K562 (cell line): ENCODE results near the gene AIRE. TPM values are rescaled to one million over a fixed set of nuclear protein-coding genes. Genes with fewer than 3 reads are reported as not detected.

Source experiments
- ATAC-seq: fragments of 200-7000 bp; cut with Tn5 transposase; 3 replicates; pipeline ENCODE4 v1.9.1; 2020; ENCODE audit warnings: moderate library complexity
- BruUV-seq: library from RNA; stranded (reverse); fragments of 400-500 nt; replicated peaks from 2 replicates; lab custom pipeline; 2021; lab: Mats Ljungman, UMichigan
- CTCF ChIA-PET: fragments of 300-600 bp; formaldehyde crosslinking; extraction: SDS; loops from one replicate; lab custom pipeline; 2021; ENCODE audit warnings: low intra/inter-chr PET ratio; lab: Yijun Ruan, JAX
- POLR2A ChIA-PET: fragments of 300-600, 350-650 bp; sonication (Branson Sonifier 250); formaldehyde crosslinking; extraction: SDS; loops from one replicate; lab custom pipeline; 2021; ENCODE audit warnings: antibody characterized with exemption, inconsistent platforms; lab: Yijun Ruan, JAX
- DNase-seq, 4 experiments: peaks; one replicate each; pipeline versions ENCODE4 v3.0.0 to v3.0.0-alpha.2; 2011 to 2018; ENCODE audit warnings: low spot score in 3 of 4, mixed read lengths in 3 of 4; ENCODE audit errors: extremely low read depth in 1 of 4
- FAIRE-seq: peaks from 2 replicates; lab custom pipeline; 2011; peaks lifted over from hg19 to GRCh38; lab: Jason Lieb, UNC
- H2AFZ ChIP-seq: 2 replicates; pipeline ENCODE4 v1.6.0; 2011; ENCODE audit warnings: low read depth, low read length, control low read depth, inconsistent platforms
- H3K27ac ChIP-seq: fragments of 200-600 bp; 3 replicates; pipeline ENCODE4 v1.8.0; 2011; ENCODE audit warnings: low read depth, mild to moderate bottlenecking, control low read depth, inconsistent platforms, low read length, moderate library complexity, mixed read lengths; ENCODE audit errors: extremely low read depth
- H3K27me3 ChIP-seq, 2 experiments: fragments of 300-600 bp in 1 of 2; 2 replicates in 1 of 2; 3 replicates in 1 of 2; pipeline versions ENCODE4 v1.6.0 to v1.8.0; 2011; ENCODE audit warnings: inconsistent platforms in 2 of 2, low read length in 2 of 2, mild to moderate bottlenecking in 1 of 2, mixed read lengths in 1 of 2, moderate library complexity in 1 of 2; ENCODE audit not compliant: control insufficient read depth in 2 of 2, insufficient read depth in 2 of 2
- H3K36me3 ChIP-seq: fragments of 300-600 bp; 3 replicates; pipeline ENCODE4 v1.8.0; 2011; ENCODE audit warnings: mild to moderate bottlenecking, low read length, inconsistent platforms; ENCODE audit not compliant: control insufficient read depth, insufficient read depth
- H3K4me1 ChIP-seq, 2 experiments: fragments of 200-600 bp in 1 of 2; replicated peaks in 1 of 2; 2 replicates in 1 of 2; 3 replicates in 1 of 2; pipeline versions ENCODE4 v1.5.1 to v1.8.0; 2011; ENCODE audit warnings: inconsistent platforms in 2 of 2, low read length in 2 of 2, mild to moderate bottlenecking in 1 of 2, mixed read lengths in 1 of 2, moderate library complexity in 1 of 2; ENCODE audit not compliant: control insufficient read depth in 2 of 2, insufficient read depth in 2 of 2
- H3K4me2 ChIP-seq: 2 replicates; pipeline ENCODE4 v1.6.1; 2011; ENCODE audit warnings: low read length, control low read depth, inconsistent platforms, mixed read lengths; ENCODE audit not compliant: insufficient read depth
- H3K4me3 ChIP-seq: fragments of 200-600 bp; sonication (generic), shearing (Covaris generic); 2 replicates; pipeline ENCODE4 v1.5.1; 2016; ENCODE audit warnings: control low read depth, inconsistent platforms
- H3K79me2 ChIP-seq: fragments of 200-600 bp; 3 replicates; pipeline ENCODE4 v1.8.0; 2011; ENCODE audit warnings: low read length, inconsistent platforms; ENCODE audit not compliant: control insufficient read depth, insufficient read depth
- H3K9ac ChIP-seq, 2 experiments: 2 replicates each; pipeline versions ENCODE4 v1.6.0 to v1.6.1; 2011; ENCODE audit warnings: low read depth in 2 of 2, low read length in 2 of 2, control low read depth in 1 of 2, inconsistent platforms in 1 of 2, mild to moderate bottlenecking in 1 of 2, mixed read lengths in 1 of 2; ENCODE audit not compliant: insufficient read depth in 1 of 2
- H3K9me1 ChIP-seq: one replicate; pipeline ENCODE4 v1.6.0; 2011; ENCODE audit warnings: inconsistent platforms, mild to moderate bottlenecking, low read length, moderate library complexity; ENCODE audit not compliant: control insufficient read depth, insufficient read depth
- H3K9me3 ChIP-seq: replicated peaks from 2 replicates; pipeline ENCODE4 v1.5.1; 2011; ENCODE audit warnings: low read depth, low read length, inconsistent platforms; ENCODE audit not compliant: control insufficient read depth, insufficient read depth
- H4K20me1 ChIP-seq: replicated peaks from 2 replicates; pipeline ENCODE4 v1.6.1; 2011; ENCODE audit warnings: low read length, inconsistent platforms, mixed read lengths; ENCODE audit not compliant: control insufficient read depth, insufficient read depth
- BRD4 ChIP-seq: fragments of 200-600 bp; sonication (generic); IDR thresholded peaks from 2 replicates; pipeline ENCODE4 v1.6.1; 2017; ENCODE audit warnings: inconsistent platforms
- HBP1 ChIP-seq: fragments of 450-650 bp; formaldehyde crosslinking; IDR thresholded peaks from 2 replicates; pipeline ENCODE4 v1.4.0; 2022; ENCODE audit warnings: missing genetic modification characterization
- HDAC3 ChIP-seq: fragments of 450-650 bp; IDR thresholded peaks from 2 replicates; pipeline ENCODE4 v1.6.1; 2018; ENCODE audit warnings: borderline replicate concordance, mild to moderate bottlenecking, moderate library complexity; ENCODE audit not compliant: partially characterized antibody
- LCOR ChIP-seq: sonication (generic); formaldehyde crosslinking; IDR thresholded peaks from 2 replicates; pipeline ENCODE4 v1.8.0; 2022; ENCODE audit warnings: mild to moderate bottlenecking, missing genetic modification reagents
- REST ChIP-seq, 2 experiments: fragments of 450-650 bp; formaldehyde crosslinking in 1 of 2; IDR thresholded peaks; 2 replicates each; pipeline versions ENCODE4 v1.4.0 to v1.6.1; 2014 to 2020; ENCODE audit warnings: mild to moderate bottlenecking in 2 of 2, borderline replicate concordance in 1 of 2, low read depth in 1 of 2
- RUNX1 ChIP-seq: sonication (generic); IDR thresholded peaks from 2 replicates; pipeline ENCODE4 v1.6.1; 2016; ENCODE audit warnings: antibody characterized with exemption, low read depth
- TCF7L2 ChIP-seq: fragments of 150-350 bp; IDR thresholded peaks from 2 replicates; pipeline ENCODE4 v1.6.1; 2016; ENCODE audit warnings: low read depth, mild to moderate bottlenecking, low read length, moderate library complexity
- ZNF232 ChIP-seq: sonication (generic); formaldehyde crosslinking; IDR thresholded peaks from 2 replicates; pipeline ENCODE4 v1.8.0; 2022; ENCODE audit warnings: mild to moderate bottlenecking, missing genetic modification reagents
- WGBS: fragments of 100-300 bp; shearing (Covaris generic); methylation state at CpG from one replicate; pipeline ENCODE4 v1.1.6; 2016; ENCODE audit warnings: low coverage, mixed read lengths; ENCODE audit not compliant: insufficient coverage; ENCODE audit errors: missing lambda C conversion rate; 5-methylcytosine and 5-hydroxymethylcytosine counted together
- in situ Hi-C: fragments of 300-500 bp; cut with MboI; formaldehyde crosslinking; loops from 4 replicates; pipeline ENCODE4 v1.15.0; 2018; ENCODE audit warnings: inconsistent platforms, mixed read lengths
- intact Hi-C: fragments of 100-400 bp; cut with micrococcal nuclease; formaldehyde crosslinking; loops from 2 replicates; pipeline ENCODE4 v1.14.2; 2022
- polyA plus RNA-seq, 8 experiments: library from polyadenylated mRNA; depleted of rRNA in 4 of 8; stranded (reverse) in 5 of 8; unstranded in 3 of 8; fragments of >200 nt; fragmentation: Nextera tagmentation in 2 of 8; fragmentation: Illumina TruSeq in 1 of 8; extraction: Ambion mirVana in 2 of 8; extraction: Trizol in 1 of 8; gene quantifications; 2 replicates each; pipeline versions ENCODE4 v1.2.1 to v1.2.3, GENCODE V29; 2011 to 2014; ENCODE audit warnings: inconsistent platforms in 1 of 8, missing spikeins in 1 of 8
- total RNA-seq, 7 experiments: library from RNA; depleted of rRNA in 6 of 7; stranded (reverse); fragments of >200 nt in 6 of 7; fragmentation: Illumina TruSeq in 2 of 7; extraction: Trizol in 2 of 7; gene quantifications; 2 replicates each; pipeline versions ENCODE4 v1.2.1 to v1.2.3, GENCODE V29; 2011 to 2021; ENCODE audit warnings: low replicate concordance in 1 of 7
- TF ChIP-seq, protein P1 (sequence below): sonication (generic); formaldehyde crosslinking; IDR thresholded peaks from 2 replicates; pipeline ENCODE4 v1.8.0; 2022; ENCODE audit warnings: mild to moderate bottlenecking, missing genetic modification reagents
- TF ChIP-seq, protein P2 (sequence below): fragments of 450-650 bp; formaldehyde crosslinking; IDR thresholded peaks from 2 replicates; pipeline ENCODE4 v1.4.0; 2020; ENCODE audit warnings: mild to moderate bottlenecking, moderate library complexity

Gene AIRE
- total and polyA plus RNA-seq, 9 of the 15 experiments (the other 6 are each of a cell fraction or from before 2014, with no cell fraction given), result 0.01 TPM; not detected in 8

GRCh38 chr21:44312089-44312488 is 26.4 kb downstream of the AIRE start:
- H3K9me3 ChIP-seq, result no peaks in the 10 kb centered on the region
- H3K4me2 ChIP-seq, result no peak overlapping the region
- 95% methylated on average over 22 of the region's 22 CpGs for WGBS
- in situ Hi-C loops (no loop called here), intact Hi-C loops (no loop called here)
- DNase-seq (no peak), ATAC-seq (no peak), FAIRE-seq (no peak)
- H3K27me3 ChIP-seq, result no peaks in the 10 kb centered on the region
- no peaks in the 10 kb centered on the region for H3K9me1 ChIP-seq
- no peak overlapping the region for H2AFZ ChIP-seq
- BruUV-seq, result no TSS peak
- H3K36me3 ChIP-seq, result peaks cover 78% of the 10 kb centered on the region; the same call in 2 of the 3 replicates
- no peak overlapping the region for H3K4me3 ChIP-seq
- POLR2A ChIA-PET, result no interaction called here
- CTCF ChIA-PET, result no interaction called here
- no peak overlapping the region for H3K27ac ChIP-seq
- H3K4me1 ChIP-seq, result peaks cover 0 to 29% of the 10 kb centered on the region in 2 experiments; a peak in 1 of 5 replicates
- peaks cover 8% of the 10 kb centered on the region; the same call in 1 of the 2 replicates for H4K20me1 ChIP-seq
- H3K79me2 ChIP-seq, result no peaks in the 10 kb centered on the region; the same call in 1 of the 3 replicates
- no peak overlapping the region for H3K9ac ChIP-seq
- TF ChIP-seq HDAC3 (no peak), ZNF232 (CRISPR knock-in tag) (no peak), REST (IDR thresholded peaks at IDR 0.05; ENCODE audit: borderline replicate concordance) (no peak), REST (CRISPR knock-in tag; IDR thresholded peaks at IDR 0.05; ENCODE audit: low read depth) (no peak), RUNX1 (no peak), BRD4 (no peak), HBP1 (CRISPR knock-in tag) (no peak), TCF7L2 (no peak), LCOR (CRISPR knock-in tag) (no peak)
- TF ChIP-seq, protein P1, sequence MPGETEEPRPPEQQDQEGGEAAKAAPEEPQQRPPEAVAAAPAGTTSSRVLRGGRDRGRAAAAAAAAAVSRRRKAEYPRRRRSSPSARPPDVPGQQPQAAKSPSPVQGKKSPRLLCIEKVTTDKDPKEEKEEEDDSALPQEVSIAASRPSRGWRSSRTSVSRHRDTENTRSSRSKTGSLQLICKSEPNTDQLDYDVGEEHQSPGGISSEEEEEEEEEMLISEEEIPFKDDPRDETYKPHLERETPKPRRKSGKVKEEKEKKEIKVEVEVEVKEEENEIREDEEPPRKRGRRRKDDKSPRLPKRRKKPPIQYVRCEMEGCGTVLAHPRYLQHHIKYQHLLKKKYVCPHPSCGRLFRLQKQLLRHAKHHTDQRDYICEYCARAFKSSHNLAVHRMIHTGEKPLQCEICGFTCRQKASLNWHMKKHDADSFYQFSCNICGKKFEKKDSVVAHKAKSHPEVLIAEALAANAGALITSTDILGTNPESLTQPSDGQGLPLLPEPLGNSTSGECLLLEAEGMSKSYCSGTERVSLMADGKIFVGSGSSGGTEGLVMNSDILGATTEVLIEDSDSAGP (CRISPR knock-in tag), result no peak
- TF ChIP-seq, protein P2, sequence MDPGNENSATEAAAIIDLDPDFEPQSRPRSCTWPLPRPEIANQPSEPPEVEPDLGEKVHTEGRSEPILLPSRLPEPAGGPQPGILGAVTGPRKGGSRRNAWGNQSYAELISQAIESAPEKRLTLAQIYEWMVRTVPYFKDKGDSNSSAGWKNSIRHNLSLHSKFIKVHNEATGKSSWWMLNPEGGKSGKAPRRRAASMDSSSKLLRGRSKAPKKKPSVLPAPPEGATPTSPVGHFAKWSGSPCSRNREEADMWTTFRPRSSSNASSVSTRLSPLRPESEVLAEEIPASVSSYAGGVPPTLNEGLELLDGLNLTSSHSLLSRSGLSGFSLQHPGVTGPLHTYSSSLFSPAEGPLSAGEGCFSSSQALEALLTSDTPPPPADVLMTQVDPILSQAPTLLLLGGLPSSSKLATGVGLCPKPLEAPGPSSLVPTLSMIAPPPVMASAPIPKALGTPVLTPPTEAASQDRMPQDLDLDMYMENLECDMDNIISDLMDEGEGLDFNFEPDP, result no peak
